BJ (cell line): ENCODE results near the gene ZBTB1. TPM values are rescaled to one million over a fixed set of nuclear protein-coding genes. Genes with fewer than 3 reads are reported as not detected.
"Not testable (repeated sequence)": the region's sequence is repeated elsewhere in the genome, so short reads cannot be mapped to it uniquely, and the experiment has no call there.

Experiments
- CTCF ChIA-PET: fragments of 350-600 bp; formaldehyde crosslinking; extraction: SDS; loops from one replicate; lab custom pipeline; 2021; ENCODE audit warnings: antibody characterized with exemption, inconsistent platforms; lab: Yijun Ruan, JAX
- POLR2A ChIA-PET: fragments of 300-600 bp; sonication (Branson Sonifier 250); formaldehyde crosslinking; extraction: SDS; loops from one replicate; lab custom pipeline; 2021; ENCODE audit warnings: antibody characterized with exemption; lab: Charles Lee
- DNase-seq: peaks from one replicate; pipeline ENCODE4 v3.0.0-alpha.2; 2011; ENCODE audit warnings: low read depth
- H3K27me3 ChIP-seq: 2 replicates; pipeline ENCODE4 v1.6.0; 2011; ENCODE audit warnings: low read length; ENCODE audit not compliant: control insufficient read depth, insufficient read depth
- H3K36me3 ChIP-seq: 2 replicates; pipeline ENCODE4 v1.5.1; 2011; ENCODE audit warnings: low read length; ENCODE audit not compliant: control insufficient read depth, insufficient read depth
- H3K4me3 ChIP-seq: 2 replicates; pipeline ENCODE4 v1.5.1; 2011; ENCODE audit warnings: low read depth, mild to moderate bottlenecking, control low read depth, low read length
- CTCF ChIP-seq: IDR thresholded peaks from 2 replicates; pipeline ENCODE4 v1.5.1; 2011; ENCODE audit warnings: low read depth, mild to moderate bottlenecking, control low read depth, inconsistent platforms, low read length, moderate library complexity; ENCODE audit not compliant: insufficient read depth
- polyA plus RNA-seq: library from polyadenylated mRNA; depleted of rRNA; stranded (reverse); fragments of >200 nt; gene quantifications from 2 replicates; pipeline ENCODE4 v1.2.3, GENCODE V29; 2011

ZBTB1 gene
- polyA plus RNA-seq, 1 experiment: 16.0 TPM

- ChIA-PET CTCF (interaction anchor here (0.6 to 1.1 kb wide), 2 partner anchors 55 to 124 kb away, joined by 3 read pairs; no protein-coding TSS in a partner anchor), POLR2A (no interaction called here)
- Histone ChIP-seq H3K4me3 (no peak overlapping the region), H3K27me3 (no peaks in the 10 kb centered on the region), H3K36me3 (no peaks in the 10 kb centered on the region)
- no peak for DNase-seq
- TF ChIP-seq CTCF: no peak
Measured at GRCh38 chr14:64513271-64513670, 8.7 kb downstream of the ZBTB1 start.

- no peaks in the 10 kb centered on the region for H3K36me3 ChIP-seq
- DNase-seq: no peak
- no peaks in the 10 kb centered on the region for H3K27me3 ChIP-seq
- ChIA-PET CTCF (interaction anchor here (0.9 to 1.9 kb wide), 4 partner anchors 9 to 156 kb away, joined by 3 to 8 read pairs (median 4); no protein-coding TSS in a partner anchor), POLR2A (interaction anchor here (0.7 kb wide), 1 partner anchor 10 kb away, joined by 4 read pairs; no protein-coding TSS in a partner anchor)
- no peak for TF ChIP-seq CTCF
- no peak overlapping the region for H3K4me3 ChIP-seq
Measured at GRCh38 chr14:64515053-64515452, 10.5 kb downstream of the ZBTB1 start.

- POLR2A ChIA-PET: no interaction called here
- CTCF ChIA-PET: interaction anchor here (1.8 kb wide), 1 partner anchor 9 kb away, joined by 9 read pairs; no protein-coding TSS in a partner anchor
- H3K36me3 ChIP-seq: 0 out of 2 replicates have a peak, but pooled peaks cover 1% of the 10 kb centered on the region
- no peak for DNase-seq
- H3K27me3 ChIP-seq: no peaks in the 10 kb centered on the region
- no peak overlapping the region for H3K4me3 ChIP-seq
- TF ChIP-seq CTCF: no peak
Measured at GRCh38 chr14:64516969-64517368, 12.4 kb downstream of the ZBTB1 start.

- DNase-seq, H3K36me3 ChIP-seq, H3K27me3 ChIP-seq, POLR2A ChIA-PET, CTCF ChIA-PET, H3K4me3 ChIP-seq: not testable (repeated sequence)
Measured at GRCh38 chr14:64517667-64518066, 13.1 kb downstream of the ZBTB1 start.

- no peak for TF ChIP-seq CTCF
- Histone ChIP-seq H3K27me3 (no peaks in the 10 kb centered on the region), H3K36me3 (0 out of 2 replicates have a peak, but pooled peaks cover 3% of the 10 kb centered on the region), H3K4me3 (no peak overlapping the region)
- no peak for DNase-seq
- ChIA-PET POLR2A (no interaction called here), CTCF (no interaction called here)
Measured at GRCh38 chr14:64518229-64518628, 13.7 kb downstream of the ZBTB1 start.

GRCh38 chr14:64520699-64521098 is 16.1 kb downstream of the ZBTB1 start:
- ChIA-PET CTCF (interaction anchor here (1.1 to 3.4 kb wide), 2 partner anchors 10 to 177 kb away, joined by 3 to 26 read pairs; no protein-coding TSS in a partner anchor), POLR2A (interaction anchor here (0.6 kb wide), 1 partner anchor 17 kb away, joined by 20 read pairs; no protein-coding TSS in a partner anchor)
- TF ChIP-seq CTCF: no peak
- H3K36me3 ChIP-seq: 0 out of 2 replicates have a peak, but pooled peaks cover 4% of the 10 kb centered on the region
- no peak for DNase-seq
- H3K27me3 ChIP-seq: no peaks in the 10 kb centered on the region
- no peak overlapping the region for H3K4me3 ChIP-seq
